Choroid plexus epithelial cell (primary cell): ENCODE results near the gene HELZ.
A peak's percentile ranks its signal among the peaks of the same experiment; 100 is the strongest.
"Not testable (repeated sequence)": the region's sequence is repeated elsewhere in the genome, so short reads cannot be mapped to it uniquely, and the experiment has no call there.

Source experiments
- DNase-seq: peaks from one replicate; pipeline ENCODE4 v3.0.0-alpha.2; 2010; ENCODE audit warnings: low read depth
- H3K4me3 ChIP-seq: 2 replicates; pipeline ENCODE4 v1.5.1; 2011; ENCODE audit warnings: low read depth, mild to moderate bottlenecking, control low read depth, low read length, moderate library complexity
- CTCF ChIP-seq: conservative IDR thresholded peaks from 2 replicates; pipeline ENCODE4 v1.5.1; 2011; ENCODE audit warnings: low read depth, mild to moderate bottlenecking, control low read depth, inconsistent platforms, low read length, moderate library complexity

HELZ gene

DNA sequence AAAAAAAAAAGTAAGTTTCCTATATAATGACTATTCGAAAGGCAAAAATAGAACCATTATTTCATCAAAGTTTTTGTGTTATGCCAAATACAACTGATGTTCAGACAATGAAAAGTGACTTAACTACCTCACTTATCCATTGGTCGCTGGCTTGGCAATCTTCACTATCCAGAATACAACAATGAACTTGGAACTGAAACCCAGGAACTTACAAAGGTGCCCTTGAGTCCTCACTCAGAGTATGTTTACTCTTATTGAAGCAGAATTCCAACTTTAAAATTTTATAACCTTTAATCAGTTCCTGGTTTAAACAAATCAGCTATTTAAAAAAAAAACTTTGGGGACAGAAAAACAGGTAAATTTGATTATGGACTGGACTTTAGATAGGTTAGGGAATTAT, 34.1 kb downstream of the HELZ start:
- TF ChIP-seq CTCF, result no peak
- H3K4me3 ChIP-seq, result no peak overlapping the region
- DNase-seq, result no peak

DNA sequence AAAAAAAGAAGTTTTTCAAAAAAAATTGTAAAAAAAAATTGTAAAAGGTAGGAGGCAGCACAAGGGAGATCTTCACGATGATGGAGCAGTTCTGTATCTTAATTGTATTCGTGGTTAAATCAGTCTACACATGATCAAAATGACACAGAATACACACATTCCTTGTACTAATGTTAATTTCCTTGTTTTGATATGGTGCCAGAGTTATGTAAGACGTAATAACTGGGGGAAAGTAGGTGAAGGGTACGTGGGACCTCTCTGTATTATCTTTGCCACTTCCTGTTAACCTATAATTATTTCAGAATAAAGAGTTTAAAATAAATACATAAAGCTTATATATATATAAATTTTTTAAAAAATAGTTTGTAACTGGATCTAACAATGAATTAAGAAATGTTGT, 36.8 kb downstream of the HELZ start:
- no peak for DNase-seq
- H3K4me3 ChIP-seq, result no peak overlapping the region
- no peak for TF ChIP-seq CTCF

DNA sequence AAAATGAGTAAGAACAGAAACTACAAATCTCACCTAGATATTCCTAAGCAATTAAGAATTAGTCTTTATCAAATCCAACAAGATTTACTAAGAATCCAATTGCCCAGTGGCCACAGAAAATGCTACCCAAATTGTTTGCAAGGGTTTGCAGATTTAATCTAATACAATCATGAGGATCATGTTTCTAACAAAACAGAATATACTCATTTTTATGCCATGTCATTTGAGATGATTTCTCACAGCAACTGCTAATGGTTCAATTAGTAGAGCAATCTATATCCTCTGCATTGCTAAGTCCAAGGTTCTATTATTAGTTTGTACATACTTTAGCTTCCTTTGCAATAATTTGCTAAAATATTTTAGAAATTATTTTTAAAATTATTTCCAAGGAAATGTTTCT, 41.2 kb downstream of the HELZ start:
- H3K4me3 ChIP-seq, result no peak overlapping the region
- no peak for DNase-seq
- no peak for TF ChIP-seq CTCF

- no peak for DNase-seq
- TF ChIP-seq CTCF, result no peak
- no peak overlapping the region for H3K4me3 ChIP-seq
These were observed 42.5 kb downstream of the HELZ start for GRCh38 chr17:67202503-67202902.

- H3K4me3 ChIP-seq, result no peak overlapping the region
- peak; percentile 35 for DNase-seq
- peak; percentile 65 for TF ChIP-seq CTCF
These were observed 44.2 kb downstream of the HELZ start for GRCh38 chr17:67200727-67201301.

- TF ChIP-seq CTCF, result no peak
- DNase-seq, result no peak
These were observed 46.9 kb downstream of the HELZ start for GRCh38 chr17:67198131-67198530.

DNA sequence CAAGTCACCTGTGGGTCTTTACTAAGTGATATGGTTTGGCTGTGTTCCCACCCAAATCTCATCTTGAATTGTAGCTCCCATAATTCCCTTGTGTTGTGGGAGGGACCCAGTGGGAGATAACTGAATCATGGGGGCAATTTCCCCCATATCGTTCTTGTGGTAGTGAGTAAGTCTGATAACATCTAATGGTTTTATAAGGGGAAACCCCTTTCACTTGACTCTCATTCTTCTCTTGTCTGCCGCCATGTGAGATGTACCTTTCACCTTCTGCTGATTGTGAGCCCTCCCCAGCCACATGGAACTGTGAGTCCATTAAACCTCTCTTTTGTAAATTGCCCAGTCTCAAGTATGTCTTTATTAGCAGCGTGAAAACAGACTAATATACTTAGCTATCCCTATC, 48.0 kb downstream of the HELZ start:
- not testable (repeated sequence) for H3K4me3 ChIP-seq, DNase-seq

More at GRCh38 chr17:67198131-67198530, 46.9 kb downstream of the HELZ start:
- H3K4me3 ChIP-seq, result no peak overlapping the region
